ENCODE measurements around the gene AGRN.

Gene AGRN

GRCh38 chr1:1043411-1043810 lies 23.5 kb downstream of the AGRN start:
- no peak overlapping the region for H2BK120ac ChIP-seq (ENCODE audit: low read depth, low read length)
- no peak overlapping the region for H4K91ac ChIP-seq (ENCODE audit: low read length)
- no peak for DNase-seq
- no peak overlapping the region for H2BK12ac ChIP-seq (ENCODE audit: low read length in 2 of 2)
- no peak overlapping the region for H3K14ac ChIP-seq (ENCODE audit: low read length in 2 of 2)
- peaks cover 28% of the 10 kb centered on the region for H3K4me1 ChIP-seq (ENCODE audit: control insufficient read depth, insufficient read depth, low read depth, low read length)
- no peak overlapping the region for H3K27ac ChIP-seq (ENCODE audit: low read length, poor library complexity, severe bottlenecking)
- no peak overlapping the region for H3K4me2 ChIP-seq (ENCODE audit: low read length, poor library complexity, severe bottlenecking)
- no peak overlapping the region for H3K9ac ChIP-seq (ENCODE audit: low read length)
- no peak overlapping the region for H3K4ac ChIP-seq (ENCODE audit: low read depth in 1 of 2, low read length in 2 of 2)
- no peak overlapping the region for H3K18ac ChIP-seq (ENCODE audit: low read depth in 1 of 2, low read length in 2 of 2)
- H3K9me3 ChIP-seq (ENCODE audit: control insufficient read depth, low read length) = no peaks in the 10 kb centered on the region
- 98% methylated on average over 25 of the region's 27 CpGs for WGBS
- peaks cover 0 to 90% of the 10 kb centered on the region in 2 experiments for H3K36me3 ChIP-seq (ENCODE audit: control insufficient read depth in 1 of 2, insufficient read depth in 2 of 2, low read depth in 1 of 2, low read length in 2 of 2)
- no peak overlapping the region for H2AFZ ChIP-seq (ENCODE audit: low read depth, low read length)
- no peak overlapping the region for H4K8ac ChIP-seq (ENCODE audit: low read length)
- no peak overlapping the region for H2BK5ac ChIP-seq (ENCODE audit: low read depth, low read length, poor library complexity, severe bottlenecking)
- H3K27me3 ChIP-seq (ENCODE audit: control insufficient read depth in 1 of 2, insufficient read depth in 1 of 2, low read length in 2 of 2) = peaks cover 0 to 19% of the 10 kb centered on the region in 2 experiments
- no peak overlapping the region for H3K4me3 ChIP-seq (ENCODE audit: insufficient read depth in 1 of 2, low read depth in 1 of 2, low read length in 2 of 2)
- H3K23ac ChIP-seq (ENCODE audit: low read length in 2 of 2) = no peak overlapping the region
- H3K79me1 ChIP-seq (replicated peaks; ENCODE audit: low read length, poor library complexity, severe bottlenecking) = peaks cover 46% of the 10 kb centered on the region
- no peak overlapping the region for H2AK5ac ChIP-seq (ENCODE audit: low read length, severe bottlenecking)
- no peak overlapping the region for H2BK15ac ChIP-seq (ENCODE audit: low read depth, poor library complexity, severe bottlenecking)

GRCh38 chr1:1043921-1044320 lies 24.0 kb downstream of the AGRN start:
- H4K91ac ChIP-seq (ENCODE audit: low read length) = no peak overlapping the region
- 96% methylated on average over 33 of the region's 33 CpGs for WGBS
- no peak overlapping the region for H3K9ac ChIP-seq (ENCODE audit: low read length)
- H3K36me3 ChIP-seq (ENCODE audit: control insufficient read depth in 1 of 2, insufficient read depth in 2 of 2, low read depth in 1 of 2, low read length in 2 of 2) = peaks cover 0 to 90% of the 10 kb centered on the region in 2 experiments
- no peak overlapping the region for H3K4me2 ChIP-seq (ENCODE audit: low read length, poor library complexity, severe bottlenecking)
- H3K14ac ChIP-seq (ENCODE audit: low read length in 2 of 2) = no peak overlapping the region
- no peak overlapping the region for H2AK5ac ChIP-seq (ENCODE audit: low read length, severe bottlenecking)
- H3K79me1 ChIP-seq (replicated peaks; ENCODE audit: low read length, poor library complexity, severe bottlenecking) = peaks cover 43% of the 10 kb centered on the region
- no peak overlapping the region for H3K4ac ChIP-seq (ENCODE audit: low read depth in 1 of 2, low read length in 2 of 2)
- H4K8ac ChIP-seq (ENCODE audit: low read length) = no peak overlapping the region
- no peak for DNase-seq
- H2BK15ac ChIP-seq (ENCODE audit: low read depth, poor library complexity, severe bottlenecking) = no peak overlapping the region
- H3K27ac ChIP-seq (ENCODE audit: low read length, poor library complexity, severe bottlenecking) = no peak overlapping the region
- H3K4me3 ChIP-seq (ENCODE audit: insufficient read depth in 1 of 2, low read depth in 1 of 2, low read length in 2 of 2) = no peak overlapping the region
- no peak overlapping the region for H2AFZ ChIP-seq (ENCODE audit: low read depth, low read length)
- peaks cover 0 to 14% of the 10 kb centered on the region in 2 experiments for H3K27me3 ChIP-seq (ENCODE audit: control insufficient read depth in 1 of 2, insufficient read depth in 1 of 2, low read length in 2 of 2)
- H2BK12ac ChIP-seq (ENCODE audit: low read length in 2 of 2) = no peak overlapping the region
- no peak overlapping the region for H2BK120ac ChIP-seq (ENCODE audit: low read depth, low read length)
- peaks cover 28% of the 10 kb centered on the region for H3K4me1 ChIP-seq (ENCODE audit: control insufficient read depth, insufficient read depth, low read depth, low read length)
- no peak overlapping the region for H3K18ac ChIP-seq (ENCODE audit: low read depth in 1 of 2, low read length in 2 of 2)
- H3K23ac ChIP-seq (ENCODE audit: low read length in 2 of 2) = no peak overlapping the region
- no peaks in the 10 kb centered on the region for H3K9me3 ChIP-seq (ENCODE audit: control insufficient read depth, low read length)
- H2BK5ac ChIP-seq (ENCODE audit: low read depth, low read length, poor library complexity, severe bottlenecking) = no peak overlapping the region

GRCh38 chr1:1044455-1045078 lies 24.6 kb downstream of the AGRN start:
- WGBS = 95% methylated on average over 34 of the region's 34 CpGs
- no peak overlapping the region for H2AK5ac ChIP-seq (ENCODE audit: low read length, severe bottlenecking)

GRCh38 chr1:1045129-1045528 lies 25.2 kb downstream of the AGRN start:
- no peak overlapping the region for H2BK5ac ChIP-seq (ENCODE audit: low read depth, low read length, poor library complexity, severe bottlenecking)
- no peak overlapping the region for H2BK12ac ChIP-seq (ENCODE audit: low read length in 2 of 2)
- no peak overlapping the region for H2AK5ac ChIP-seq (ENCODE audit: low read length, severe bottlenecking)
- no peak overlapping the region for H3K4me2 ChIP-seq (ENCODE audit: low read length, poor library complexity, severe bottlenecking)
- no peak overlapping the region for H2BK120ac ChIP-seq (ENCODE audit: low read depth, low read length)
- no peak overlapping the region for H3K27ac ChIP-seq (ENCODE audit: low read length, poor library complexity, severe bottlenecking)
- H2AFZ ChIP-seq (ENCODE audit: low read depth, low read length) = no peak overlapping the region
- H3K18ac ChIP-seq (ENCODE audit: low read depth in 1 of 2, low read length in 2 of 2) = no peak overlapping the region
- no peak for DNase-seq
- H3K9ac ChIP-seq (ENCODE audit: low read length) = no peak overlapping the region
- H3K9me3 ChIP-seq (ENCODE audit: control insufficient read depth, low read length) = no peaks in the 10 kb centered on the region
- no peak overlapping the region for H3K4ac ChIP-seq (ENCODE audit: low read depth in 1 of 2, low read length in 2 of 2)
- H3K4me1 ChIP-seq (ENCODE audit: control insufficient read depth, insufficient read depth, low read depth, low read length) = peaks cover 17% of the 10 kb centered on the region
- no peak overlapping the region for H3K14ac ChIP-seq (ENCODE audit: low read length in 2 of 2)
- peaks cover 0 to 95% of the 10 kb centered on the region in 2 experiments for H3K36me3 ChIP-seq (ENCODE audit: control insufficient read depth in 1 of 2, insufficient read depth in 2 of 2, low read depth in 1 of 2, low read length in 2 of 2)
- no peak overlapping the region for H3K23ac ChIP-seq (ENCODE audit: low read length in 2 of 2)
- no peak overlapping the region for H2BK15ac ChIP-seq (ENCODE audit: low read depth, poor library complexity, severe bottlenecking)
- H3K4me3 ChIP-seq (ENCODE audit: insufficient read depth in 1 of 2, low read depth in 1 of 2, low read length in 2 of 2) = no peak overlapping the region
- peaks cover 0 to 2% of the 10 kb centered on the region in 2 experiments for H3K27me3 ChIP-seq (ENCODE audit: control insufficient read depth in 1 of 2, insufficient read depth in 1 of 2, low read length in 2 of 2)
- peaks cover 39% of the 10 kb centered on the region for H3K79me1 ChIP-seq (replicated peaks; ENCODE audit: low read length, poor library complexity, severe bottlenecking)
- 97% methylated on average over 22 of the region's 23 CpGs for WGBS
- H4K8ac ChIP-seq (ENCODE audit: low read length) = no peak overlapping the region
- no peak overlapping the region for H4K91ac ChIP-seq (ENCODE audit: low read length)

More at GRCh38 chr1:1044455-1045078, 24.6 kb downstream of the AGRN start:
- Histone ChIP-seq H4K8ac (ENCODE audit: low read length) (no peak overlapping the region), H3K4ac (ENCODE audit: low read depth in 1 of 2, low read length in 2 of 2) (no peak overlapping the region), H3K23ac (ENCODE audit: low read length in 2 of 2) (no peak overlapping the region), H3K4me2 (ENCODE audit: low read length, poor library complexity, severe bottlenecking) (no peak overlapping the region), H3K27ac (ENCODE audit: low read length, poor library complexity, severe bottlenecking) (no peak overlapping the region), H2BK12ac (ENCODE audit: low read length in 2 of 2) (no peak overlapping the region), H3K4me1 (ENCODE audit: control insufficient read depth, insufficient read depth, low read depth, low read length) (peaks cover 22% of the 10 kb centered on the region), H3K18ac (ENCODE audit: low read depth in 1 of 2, low read length in 2 of 2) (no peak overlapping the region), H3K27me3 (ENCODE audit: control insufficient read depth in 1 of 2, insufficient read depth in 1 of 2, low read length in 2 of 2) (peaks cover 0 to 8% of the 10 kb centered on the region in 2 experiments), H4K91ac (ENCODE audit: low read length) (no peak overlapping the region), H2AFZ (ENCODE audit: low read depth, low read length) (no peak overlapping the region), H2BK5ac (ENCODE audit: low read depth, low read length, poor library complexity, severe bottlenecking) (no peak overlapping the region), H3K79me1 (replicated peaks; ENCODE audit: low read length, poor library complexity, severe bottlenecking) (peaks cover 43% of the 10 kb centered on the region), H2BK120ac (ENCODE audit: low read depth, low read length) (no peak overlapping the region), H2BK15ac (ENCODE audit: low read depth, poor library complexity, severe bottlenecking) (no peak overlapping the region), H3K9me3 (ENCODE audit: control insufficient read depth, low read length) (no peaks in the 10 kb centered on the region), H3K4me3 (ENCODE audit: insufficient read depth in 1 of 2, low read depth in 1 of 2, low read length in 2 of 2) (no peak overlapping the region), H3K9ac (ENCODE audit: low read length) (no peak overlapping the region), H3K36me3 (ENCODE audit: control insufficient read depth in 1 of 2, insufficient read depth in 2 of 2, low read depth in 1 of 2, low read length in 2 of 2) (peaks cover 0 to 91% of the 10 kb centered on the region in 2 experiments), H3K14ac (ENCODE audit: low read length in 2 of 2) (no peak overlapping the region)
- no peak for DNase-seq
